Fibroblast of skin of right quadriceps (primary cell): ENCODE results near the gene CD1B.
"Not testable (repeated sequence)": the region's sequence is repeated elsewhere in the genome, so short reads cannot be mapped to it uniquely, and the experiment has no call there.

Experiments used
- DNase-seq: peaks from one replicate; pipeline ENCODE4 v3.0.0-alpha.2; 2013

CD1B gene

GRCh38 chr1:158331481-158332150, at the start of gene CD1B:
CD1B (minus strand) TSS chr1:158331531; CDS start chr1:158331423, 108 bp downstream.
- DNase-seq = no peak

- DNase-seq = no peak
Observed at GRCh38 chr1:158374860-158375259, 43.5 kb upstream of the CD1B start.

GRCh38 chr1:158374101-158374500, 42.8 kb upstream of the CD1B start:
- not testable (repeated sequence) for DNase-seq

GRCh38 chr1:158371188-158371953, 40.0 kb upstream of the CD1B start:
- no peak for DNase-seq

- DNase-seq = no peak
Observed at GRCh38 chr1:158366783-158367182, 35.5 kb upstream of the CD1B start.

- DNase-seq = no peak
Observed at GRCh38 chr1:158362941-158363340, 31.6 kb upstream of the CD1B start.

GRCh38 chr1:158362482-158362881, 31.2 kb upstream of the CD1B start:
- DNase-seq = no peak

GRCh38 chr1:158357441-158357840, 26.1 kb upstream of the CD1B start:
- DNase-seq = no peak

GRCh38 chr1:158356616-158357015, 25.3 kb upstream of the CD1B start:
- DNase-seq = no peak

- DNase-seq = no peak
Observed at GRCh38 chr1:158355773-158356285, 24.5 kb upstream of the CD1B start.

GRCh38 chr1:158354255-158354654, 22.9 kb upstream of the CD1B start:
- no peak for DNase-seq

GRCh38 chr1:158353303-158354075, 22.2 kb upstream of the CD1B start, which contains the start of gene CD1E:
CD1E (plus strand) TSS chr1:158353894; CDS start chr1:158353989, 95 bp downstream.
- DNase-seq = no peak

GRCh38 chr1:158348946-158349345, 17.6 kb upstream of the CD1B start:
- DNase-seq = not testable (repeated sequence)

GRCh38 chr1:158336413-158336812, 5.1 kb upstream of the CD1B start:
- not testable (repeated sequence) for DNase-seq

- no peak for DNase-seq
Observed at GRCh38 chr1:158335213-158335532, 3.8 kb upstream of the CD1B start.

- DNase-seq = no peak
Observed at GRCh38 chr1:158334526-158335212, 3.3 kb upstream of the CD1B start.

GRCh38 chr1:158333405-158334155, 2.2 kb upstream of the CD1B start:
- DNase-seq = no peak

GRCh38 chr1:158331106-158331425, 265 bp downstream of the CD1B start:
- no peak for DNase-seq

GRCh38 chr1:158330391-158331105, 783 bp downstream of the CD1B start:
- DNase-seq = no peak

GRCh38 chr1:158329733-158330132, 1.6 kb downstream of the CD1B start:
- no peak for DNase-seq

GRCh38 chr1:158329300-158329699, 2.0 kb downstream of the CD1B start:
- DNase-seq = no peak

- DNase-seq = no peak
Observed at GRCh38 chr1:158328426-158328825, 2.9 kb downstream of the CD1B start.
